GM18526 (cell line): Measurements from ENCODE around the gene SORCS2.

Experiments used
- POLR2A ChIP-seq: IDR thresholded peaks from 3 replicates; pipeline ENCODE4 v1.6.1; 2011; ENCODE audit not compliant: insufficient read length; ENCODE audit errors: extremely low read depth

The SORCS2 gene

GRCh38 chr4:7285244-7286094 lies 93.1 kb downstream of the SORCS2 start:
- TF ChIP-seq POLR2A: no peak

- TF ChIP-seq POLR2A: no peak
These were observed 93.8 kb downstream of the SORCS2 start for GRCh38 chr4:7286170-7286569.

DNA sequence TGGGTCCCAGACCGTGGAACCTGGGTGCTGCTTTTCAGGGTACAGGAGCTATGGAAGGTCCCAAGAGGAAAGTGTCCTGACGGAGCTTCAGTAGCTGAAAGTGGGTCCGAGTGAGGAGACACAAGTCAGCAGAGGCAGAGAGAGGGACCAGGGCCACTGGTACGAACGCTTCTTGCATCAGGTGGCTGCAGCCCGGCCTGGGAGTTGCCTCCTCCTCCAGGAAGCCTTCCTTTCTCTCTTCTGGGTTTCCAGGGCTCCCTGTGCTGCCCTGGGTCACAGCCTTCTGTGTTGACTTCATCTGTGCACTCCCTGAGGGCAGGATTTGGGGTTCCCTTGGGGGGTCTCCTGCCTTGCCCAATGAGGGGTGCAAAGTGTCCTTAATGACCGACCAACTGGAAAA lies 94.5 kb downstream of the SORCS2 start:
- no peak for TF ChIP-seq POLR2A

DNA sequence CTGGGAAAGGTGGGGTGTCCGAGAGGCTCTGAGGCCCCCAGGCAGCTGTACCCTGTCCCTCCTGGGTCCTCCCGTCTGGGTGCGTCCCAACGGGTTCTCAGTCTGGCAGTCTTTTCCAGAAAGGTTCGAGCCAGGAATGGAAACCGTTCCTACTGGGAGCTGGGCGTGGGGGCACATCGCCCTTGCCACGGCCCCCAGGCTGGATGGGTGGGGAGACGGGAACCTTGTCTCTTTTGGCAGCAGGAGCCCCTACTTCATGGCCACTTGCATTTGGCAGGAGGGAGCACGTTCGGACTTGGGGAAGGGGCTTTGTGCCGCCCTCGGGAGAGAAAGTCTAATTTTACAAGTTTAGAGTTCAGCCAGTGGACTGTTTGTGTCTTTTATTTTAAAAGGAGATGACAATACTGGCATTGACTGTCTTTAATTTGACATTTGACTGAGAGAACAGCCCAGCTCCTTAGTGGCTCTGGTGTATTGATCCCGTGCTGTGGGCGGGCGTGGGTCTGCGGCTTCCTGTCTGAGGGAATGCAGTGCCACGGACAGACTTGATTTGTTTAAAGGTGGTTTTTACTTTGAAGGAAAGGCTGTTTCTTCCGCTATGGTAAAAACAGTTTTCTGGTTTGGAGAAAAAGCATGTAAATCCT lies 95.1 kb downstream of the SORCS2 start:
- TF ChIP-seq POLR2A: no peak

- no peak for TF ChIP-seq POLR2A
These were observed 95.6 kb downstream of the SORCS2 start for GRCh38 chr4:7287918-7288280.

GRCh38 chr4:7288751-7289523 lies 96.6 kb downstream of the SORCS2 start:
- TF ChIP-seq POLR2A: no peak

GRCh38 chr4:7289589-7289988 lies 97.3 kb downstream of the SORCS2 start:
- TF ChIP-seq POLR2A: no peak

- no peak for TF ChIP-seq POLR2A
These were observed 99.2 kb downstream of the SORCS2 start for GRCh38 chr4:7291372-7292114.

- TF ChIP-seq POLR2A: no peak
These were observed 101.4 kb downstream of the SORCS2 start for GRCh38 chr4:7293703-7294102.

DNA sequence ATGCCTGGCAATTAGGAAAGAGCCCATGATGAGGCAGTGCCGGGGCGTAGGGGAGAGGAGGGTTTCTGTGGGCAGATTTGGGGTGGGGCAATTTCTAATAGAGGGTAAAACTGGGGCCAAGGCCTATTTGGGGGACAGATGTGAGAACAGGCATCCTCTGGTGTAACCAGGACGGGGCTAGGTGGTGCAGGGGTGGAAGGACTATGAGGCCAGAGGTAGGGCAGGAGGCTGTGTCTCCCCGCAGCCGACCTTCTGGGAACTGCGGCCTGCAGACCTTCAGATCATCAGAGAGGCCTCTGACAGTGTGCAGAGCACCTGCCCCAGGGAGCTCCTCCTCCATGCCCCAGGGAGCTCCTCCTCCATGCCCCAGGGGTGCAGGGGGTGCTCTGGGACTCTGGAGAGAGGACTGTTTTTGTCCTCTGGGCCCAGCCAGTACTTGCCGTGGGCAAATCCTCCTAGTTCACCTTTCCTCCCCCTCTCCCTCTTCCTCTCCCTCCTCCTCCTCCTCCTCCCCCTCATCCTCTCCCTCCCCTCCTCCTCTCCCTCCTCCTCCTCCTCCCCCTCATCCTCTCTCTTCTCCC lies 101.9 kb downstream of the SORCS2 start:
- no peak for TF ChIP-seq POLR2A

DNA sequence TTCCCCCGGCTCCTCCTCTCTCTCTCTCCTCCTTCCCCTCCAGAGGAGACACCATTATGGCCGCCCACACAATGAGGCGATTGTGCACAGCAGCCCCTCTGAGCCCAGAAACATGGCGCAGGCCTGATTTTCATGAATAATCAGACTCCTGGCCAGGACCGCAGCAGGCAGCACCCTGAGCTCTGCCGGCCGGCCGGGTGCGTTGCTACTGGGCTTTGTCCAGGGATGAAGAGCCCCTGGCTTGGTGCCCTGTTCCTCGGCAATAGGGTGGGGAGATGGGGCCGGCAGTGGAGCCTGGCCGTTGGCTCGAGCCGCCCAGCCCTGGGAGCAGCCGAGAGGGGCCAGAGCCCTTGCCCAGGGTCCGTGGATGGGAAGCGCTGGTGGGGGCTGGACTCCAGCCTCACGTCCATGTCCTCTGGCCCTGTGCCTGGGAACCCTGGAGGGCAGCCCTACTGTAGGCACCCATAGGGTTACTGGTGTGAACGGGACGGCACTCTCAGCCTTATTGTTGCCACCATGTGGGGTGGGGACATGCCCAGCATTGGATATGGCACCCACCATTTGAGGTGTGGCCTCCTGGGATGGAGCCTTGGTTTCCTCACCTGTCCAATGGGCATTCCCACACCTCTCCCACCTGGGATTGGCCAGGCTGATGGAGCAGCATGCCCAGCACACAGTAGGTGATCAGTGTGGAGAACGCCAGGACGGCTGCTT lies 103.0 kb downstream of the SORCS2 start:
- TF ChIP-seq POLR2A: no peak

GRCh38 chr4:7295911-7296660 lies 103.7 kb downstream of the SORCS2 start:
- no peak for TF ChIP-seq POLR2A

DNA sequence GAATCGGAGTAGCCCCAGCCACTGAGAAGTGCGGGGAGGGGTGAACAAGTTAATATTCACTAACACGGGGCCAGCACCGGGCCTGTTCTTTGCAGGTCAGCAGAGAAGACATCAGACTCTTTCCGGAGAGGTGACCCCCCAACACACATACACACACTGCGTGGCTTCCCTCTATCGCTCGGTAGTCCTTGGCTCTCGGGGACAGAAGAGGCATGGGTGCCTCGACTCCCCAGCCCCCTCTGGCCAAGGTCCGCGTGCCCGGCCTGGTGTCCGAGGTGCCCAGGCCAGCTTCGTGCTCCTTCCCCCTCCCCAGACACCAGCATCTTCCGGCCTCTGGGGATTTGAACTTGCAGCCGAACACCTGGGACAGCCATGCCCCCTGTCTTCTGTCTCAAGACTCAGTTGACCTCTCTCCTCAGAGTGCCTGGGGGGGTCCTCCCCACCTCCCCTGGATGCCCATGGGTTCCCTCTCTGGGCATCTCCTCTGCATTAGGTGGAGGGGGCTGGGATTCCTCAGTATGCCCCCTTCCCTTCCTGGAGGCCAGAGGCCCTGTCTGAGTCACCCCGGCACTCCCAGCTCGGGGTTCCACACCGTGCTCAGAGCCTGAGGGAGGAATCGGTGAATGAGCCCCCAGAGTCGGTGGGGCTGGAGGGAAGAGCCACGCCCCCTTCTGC lies 104.5 kb downstream of the SORCS2 start:
- TF ChIP-seq POLR2A: no peak
